Panc1 (cell line): ENCODE results near the gene LMF1. TPM values are rescaled to one million over a fixed set of nuclear protein-coding genes. Genes with fewer than 3 reads are reported as not detected.

Source experiments
- ATAC-seq: fragments of 200-7000 bp; cut with Tn5 transposase; 2 replicates; pipeline ENCODE4 v1.9.1; 2020; ENCODE audit warnings: mild to moderate bottlenecking, moderate library complexity
- BruUV-seq: library from RNA; stranded (reverse); fragments of 400-500 nt; replicated peaks from 2 replicates; lab custom pipeline; 2021; lab: Mats Ljungman, UMichigan
- CTCF ChIA-PET: fragments of 300-600 bp; sonication (Branson Sonifier 250); formaldehyde crosslinking; loops from one replicate; lab custom pipeline; 2022; ENCODE audit warnings: antibody characterized with exemption; lab: Charles Lee
- POLR2A ChIA-PET: fragments of 300-600 bp; sonication (Branson Sonifier 250); formaldehyde crosslinking; loops from one replicate; lab custom pipeline; 2022; ENCODE audit warnings: antibody characterized with exemption; lab: Charles Lee
- DNase-seq: peaks from one replicate; pipeline ENCODE4 v3.0.0-alpha.2; 2010; ENCODE audit warnings: low read depth, low spot score
- H3K27ac ChIP-seq: 2 replicates; pipeline ENCODE4 v1.5.1; 2011; ENCODE audit warnings: mild to moderate bottlenecking, low read length, inconsistent platforms
- H3K27me3 ChIP-seq: fragments of 200-500 bp; sonication (Bioruptor generic); 2 replicates; pipeline ENCODE4 v1.6.0; 2014; ENCODE audit warnings: low read length, inconsistent platforms; ENCODE audit not compliant: control insufficient read depth, insufficient read depth
- H3K36me3 ChIP-seq: fragments of 200-500 bp; sonication (Bioruptor generic); 2 replicates; pipeline ENCODE4 v1.5.1; 2014; ENCODE audit warnings: inconsistent platforms, mild to moderate bottlenecking, low read length, moderate library complexity; ENCODE audit not compliant: control insufficient read depth, insufficient read depth
- H3K4me1 ChIP-seq: 2 replicates; pipeline ENCODE4 v1.5.1; 2011; ENCODE audit warnings: inconsistent platforms, mild to moderate bottlenecking, low read length, moderate library complexity; ENCODE audit not compliant: control insufficient read depth, insufficient read depth
- H3K4me3 ChIP-seq, 2 experiments: 2 replicates each; pipeline ENCODE4 v1.5.1; 2011 to 2012; ENCODE audit warnings: low read depth in 2 of 2, low read length in 2 of 2, mild to moderate bottlenecking in 2 of 2, inconsistent platforms in 1 of 2, moderate library complexity in 1 of 2
- H3K9me3 ChIP-seq: fragments of 200-500 bp; sonication (Bioruptor generic); 2 replicates; pipeline ENCODE4 v1.5.1; 2014; ENCODE audit warnings: low read depth, mild to moderate bottlenecking, inconsistent platforms, low read length, moderate library complexity; ENCODE audit not compliant: control insufficient read depth, insufficient read depth
- POLR2AphosphoS5 ChIP-seq: IDR thresholded peaks from 2 replicates; pipeline ENCODE4 v1.6.1; 2012; ENCODE audit warnings: mild to moderate bottlenecking, low read depth, low read length, moderate library complexity
- SIN3A ChIP-seq: IDR thresholded peaks from 2 replicates; pipeline ENCODE4 v1.6.1; 2012; ENCODE audit warnings: low read depth, mild to moderate bottlenecking, low read length, moderate library complexity, borderline replicate concordance; ENCODE audit not compliant: insufficient read depth
- TCF7L2 ChIP-seq: IDR thresholded peaks from 2 replicates; pipeline ENCODE4 v1.6.1; 2011; ENCODE audit warnings: mild to moderate bottlenecking, low read depth, low read length, inconsistent platforms
- in situ Hi-C: cut with HindIII; loops from 2 replicates; pipeline ENCODE4 v1.10.0; 2016; ENCODE audit warnings: low sequenced_read_pairs, low pct_unique_long_range_greater_than_20kb
- intact Hi-C: fragments of 100-400 bp; cut with micrococcal nuclease; formaldehyde crosslinking; loops from one replicate; pipeline ENCODE4 v1.10.0; 2022; ENCODE audit not compliant: unreplicated experiment
- total RNA-seq: library from RNA; stranded (reverse); gene quantifications from one replicate; pipeline ENCODE4 v1.2.1, GENCODE V29; 2021; ENCODE audit not compliant: unreplicated experiment
- TF ChIP-seq, protein P1 (sequence below), 2 experiments: IDR thresholded peaks; 2 replicates each; pipeline ENCODE4 v1.6.1; 2011 to 2012; ENCODE audit warnings: low read depth in 2 of 2, control low read depth in 1 of 2, low read length in 1 of 2, mild to moderate bottlenecking in 1 of 2, moderate library complexity in 1 of 2; ENCODE audit not compliant: insufficient read depth in 1 of 2
- TF ChIP-seq, protein P2 (sequence below): fragments of 450-650 bp; IDR thresholded peaks from 2 replicates; pipeline ENCODE4 v1.5.1; 2017; ENCODE audit warnings: mild to moderate bottlenecking

The LMF1 gene
- total RNA-seq, 1 experiment from 2014 or later: 24.3 TPM

DNA sequence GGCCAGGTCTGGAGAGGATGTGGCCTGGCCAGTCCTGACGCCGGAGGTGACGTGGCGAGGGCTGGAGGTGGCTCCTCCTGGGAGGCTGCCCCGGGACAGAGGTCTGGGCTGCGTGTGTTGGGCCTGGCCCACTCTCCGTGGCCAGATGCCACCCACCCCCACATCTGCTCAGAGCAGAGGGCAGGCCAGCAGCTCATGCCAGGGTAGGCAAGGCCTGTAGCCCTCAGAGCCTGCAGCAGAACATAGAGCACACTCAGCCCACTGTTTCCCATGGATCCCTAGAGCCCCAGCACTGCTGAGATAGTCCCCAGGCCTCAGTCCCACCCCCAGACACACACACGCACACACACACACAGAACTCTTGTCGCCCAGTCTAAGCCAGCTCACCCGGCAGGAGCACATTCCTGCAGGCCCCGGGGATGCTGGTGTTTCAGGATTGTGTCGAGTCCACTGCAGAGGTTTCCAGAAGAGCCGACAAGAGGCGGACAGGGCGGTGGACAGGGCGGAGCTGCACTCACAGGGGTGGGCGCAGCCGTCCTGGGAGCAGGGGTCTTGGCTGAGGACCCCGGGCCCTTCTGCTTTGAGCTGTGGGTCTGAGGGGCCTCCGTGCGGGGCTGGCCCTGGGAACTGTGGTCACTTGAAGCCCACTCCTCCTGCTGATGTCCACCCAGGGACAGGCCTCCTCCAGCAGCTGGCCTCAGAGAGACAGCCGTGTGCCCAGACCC is 44.1 kb upstream of the LMF1 start:
- Histone ChIP-seq H3K4me1 (peaks cover 9% of the 10 kb centered on the region; the same call in 1 of the 2 replicates), H3K9me3 (no peaks in the 10 kb centered on the region), H3K36me3 (no peaks in the 10 kb centered on the region), H3K27me3 (no peaks in the 10 kb centered on the region; the same call in 1 of the 2 replicates), H3K4me3 (no peak overlapping the region), H3K27ac (no peak overlapping the region)
- CTCF ChIA-PET: no interaction called here
- in situ Hi-C loops (no loop called here), intact Hi-C loops (no loop called here)
- no TSS peak for BruUV-seq
- POLR2A ChIA-PET: no interaction called here
- DNase-seq (no peak), ATAC-seq (no peak)
- TF ChIP-seq TCF7L2 (no peak), POLR2AphosphoS5 (no peak), SIN3A (no peak)
- TF ChIP-seq, protein P1, sequence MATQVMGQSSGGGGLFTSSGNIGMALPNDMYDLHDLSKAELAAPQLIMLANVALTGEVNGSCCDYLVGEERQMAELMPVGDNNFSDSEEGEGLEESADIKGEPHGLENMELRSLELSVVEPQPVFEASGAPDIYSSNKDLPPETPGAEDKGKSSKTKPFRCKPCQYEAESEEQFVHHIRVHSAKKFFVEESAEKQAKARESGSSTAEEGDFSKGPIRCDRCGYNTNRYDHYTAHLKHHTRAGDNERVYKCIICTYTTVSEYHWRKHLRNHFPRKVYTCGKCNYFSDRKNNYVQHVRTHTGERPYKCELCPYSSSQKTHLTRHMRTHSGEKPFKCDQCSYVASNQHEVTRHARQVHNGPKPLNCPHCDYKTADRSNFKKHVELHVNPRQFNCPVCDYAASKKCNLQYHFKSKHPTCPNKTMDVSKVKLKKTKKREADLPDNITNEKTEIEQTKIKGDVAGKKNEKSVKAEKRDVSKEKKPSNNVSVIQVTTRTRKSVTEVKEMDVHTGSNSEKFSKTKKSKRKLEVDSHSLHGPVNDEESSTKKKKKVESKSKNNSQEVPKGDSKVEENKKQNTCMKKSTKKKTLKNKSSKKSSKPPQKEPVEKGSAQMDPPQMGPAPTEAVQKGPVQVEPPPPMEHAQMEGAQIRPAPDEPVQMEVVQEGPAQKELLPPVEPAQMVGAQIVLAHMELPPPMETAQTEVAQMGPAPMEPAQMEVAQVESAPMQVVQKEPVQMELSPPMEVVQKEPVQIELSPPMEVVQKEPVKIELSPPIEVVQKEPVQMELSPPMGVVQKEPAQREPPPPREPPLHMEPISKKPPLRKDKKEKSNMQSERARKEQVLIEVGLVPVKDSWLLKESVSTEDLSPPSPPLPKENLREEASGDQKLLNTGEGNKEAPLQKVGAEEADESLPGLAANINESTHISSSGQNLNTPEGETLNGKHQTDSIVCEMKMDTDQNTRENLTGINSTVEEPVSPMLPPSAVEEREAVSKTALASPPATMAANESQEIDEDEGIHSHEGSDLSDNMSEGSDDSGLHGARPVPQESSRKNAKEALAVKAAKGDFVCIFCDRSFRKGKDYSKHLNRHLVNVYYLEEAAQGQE (IDR thresholded peaks at IDR 0.05; ENCODE audit: insufficient read depth in 1 of 2, low read depth in 2 of 2, low read length in 1 of 2): no peak
- TF ChIP-seq, protein P2, sequence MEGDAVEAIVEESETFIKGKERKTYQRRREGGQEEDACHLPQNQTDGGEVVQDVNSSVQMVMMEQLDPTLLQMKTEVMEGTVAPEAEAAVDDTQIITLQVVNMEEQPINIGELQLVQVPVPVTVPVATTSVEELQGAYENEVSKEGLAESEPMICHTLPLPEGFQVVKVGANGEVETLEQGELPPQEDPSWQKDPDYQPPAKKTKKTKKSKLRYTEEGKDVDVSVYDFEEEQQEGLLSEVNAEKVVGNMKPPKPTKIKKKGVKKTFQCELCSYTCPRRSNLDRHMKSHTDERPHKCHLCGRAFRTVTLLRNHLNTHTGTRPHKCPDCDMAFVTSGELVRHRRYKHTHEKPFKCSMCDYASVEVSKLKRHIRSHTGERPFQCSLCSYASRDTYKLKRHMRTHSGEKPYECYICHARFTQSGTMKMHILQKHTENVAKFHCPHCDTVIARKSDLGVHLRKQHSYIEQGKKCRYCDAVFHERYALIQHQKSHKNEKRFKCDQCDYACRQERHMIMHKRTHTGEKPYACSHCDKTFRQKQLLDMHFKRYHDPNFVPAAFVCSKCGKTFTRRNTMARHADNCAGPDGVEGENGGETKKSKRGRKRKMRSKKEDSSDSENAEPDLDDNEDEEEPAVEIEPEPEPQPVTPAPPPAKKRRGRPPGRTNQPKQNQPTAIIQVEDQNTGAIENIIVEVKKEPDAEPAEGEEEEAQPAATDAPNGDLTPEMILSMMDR: no peak

DNA sequence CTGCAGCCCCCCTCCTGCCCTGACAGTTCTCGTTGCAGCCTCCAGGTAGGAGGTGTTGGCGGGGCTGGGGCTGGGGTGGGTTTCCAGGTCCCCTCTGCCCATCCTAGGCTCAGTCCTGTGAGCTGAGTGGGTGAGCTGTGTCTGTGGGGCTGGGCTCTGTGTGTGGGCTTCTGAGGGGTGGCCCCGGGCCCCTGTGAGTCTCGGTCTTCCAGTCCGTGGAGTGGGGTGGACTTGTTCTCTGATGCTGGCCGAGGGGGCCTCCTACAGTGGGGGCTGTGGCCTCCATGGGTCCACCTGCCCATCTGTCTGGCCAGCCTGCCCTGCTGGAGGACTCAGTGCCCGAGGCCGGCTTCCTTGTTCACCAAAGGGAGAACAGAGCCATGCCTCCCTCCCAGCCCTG is 43.4 kb upstream of the LMF1 start:
- Histone ChIP-seq H3K27ac (no peak overlapping the region), H3K27me3 (no peaks in the 10 kb centered on the region; the same call in 1 of the 2 replicates), H3K9me3 (no peaks in the 10 kb centered on the region), H3K36me3 (no peaks in the 10 kb centered on the region), H3K4me3 (no peak overlapping the region), H3K4me1 (peaks cover 3% of the 10 kb centered on the region; the same call in 1 of the 2 replicates)
- CTCF ChIA-PET: no interaction called here
- no TSS peak for BruUV-seq
- intact Hi-C loops (no loop called here), in situ Hi-C loops (no loop called here)
- DNase-seq (no peak), ATAC-seq (no peak)
- POLR2A ChIA-PET: no interaction called here
- TF ChIP-seq POLR2AphosphoS5: no peak
- TF ChIP-seq, protein P2: no peak
